ENCODE measurements around the gene OTUD4.
"Not testable (repeated sequence)": the region's sequence is repeated elsewhere in the genome, so short reads cannot be mapped to it uniquely, and the experiment has no call there.

OTUD4 gene

GRCh38 chr4:145180298-145181090 lies at the start of gene OTUD4:
TSS of gene OTUD4 (minus strand) at chr4:145180589. CDS start at chr4:145179973, 616 bp downstream.
- DNase-seq (ENCODE audit: low read depth in 2 of 2) = peak; percentile 88 to 89

GRCh38 chr4:145223228-145223627 lies 42.8 kb upstream of the OTUD4 start:
- not testable (repeated sequence) for DNase-seq (ENCODE audit: low read depth in 2 of 2)

GRCh38 chr4:145221529-145221928 lies 41.1 kb upstream of the OTUD4 start:
- DNase-seq (ENCODE audit: low read depth in 2 of 2) = not testable (repeated sequence)

GRCh38 chr4:145219090-145219489 lies 38.7 kb upstream of the OTUD4 start:
- no peak for DNase-seq (ENCODE audit: low read depth in 2 of 2)

- DNase-seq (ENCODE audit: low read depth in 2 of 2) = no peak
Measured at GRCh38 chr4:145218251-145218650, 37.9 kb upstream of the OTUD4 start.

GRCh38 chr4:145217349-145217748 lies 37.0 kb upstream of the OTUD4 start:
- no peak for DNase-seq (ENCODE audit: low read depth in 2 of 2)

- no peak for DNase-seq (ENCODE audit: low read depth in 2 of 2)
Measured at GRCh38 chr4:145216535-145216934, 36.1 kb upstream of the OTUD4 start.

- DNase-seq (ENCODE audit: low read depth in 2 of 2) = no peak
Measured at GRCh38 chr4:145213245-145213644, 32.9 kb upstream of the OTUD4 start.

- DNase-seq (ENCODE audit: low read depth in 2 of 2) = no peak
Measured at GRCh38 chr4:145207934-145208333, 27.5 kb upstream of the OTUD4 start.

- no peak for DNase-seq (ENCODE audit: low read depth in 2 of 2)
Measured at GRCh38 chr4:145203410-145203809, 23.0 kb upstream of the OTUD4 start.

GRCh38 chr4:145200366-145200765 lies 20.0 kb upstream of the OTUD4 start:
- DNase-seq (ENCODE audit: low read depth in 2 of 2) = no peak

- no peak for DNase-seq (ENCODE audit: low read depth in 2 of 2)
Measured at GRCh38 chr4:145199051-145199716, 18.8 kb upstream of the OTUD4 start.

GRCh38 chr4:145196747-145197146 lies 16.4 kb upstream of the OTUD4 start:
- no peak for DNase-seq (ENCODE audit: low read depth in 2 of 2)

GRCh38 chr4:145195167-145195952 lies 15.0 kb upstream of the OTUD4 start:
- no peak for DNase-seq (ENCODE audit: low read depth in 2 of 2)

GRCh38 chr4:145189981-145190380 lies 9.6 kb upstream of the OTUD4 start:
- no peak for DNase-seq (ENCODE audit: low read depth in 2 of 2)

GRCh38 chr4:145186729-145187128 lies 6.3 kb upstream of the OTUD4 start:
- DNase-seq (ENCODE audit: low read depth in 2 of 2) = no peak

- DNase-seq (ENCODE audit: low read depth in 2 of 2) = no peak
Measured at GRCh38 chr4:145183581-145183980, 3.2 kb upstream of the OTUD4 start.

- no peak for DNase-seq (ENCODE audit: low read depth in 2 of 2)
Measured at GRCh38 chr4:145183023-145183422, 2.6 kb upstream of the OTUD4 start.

- no peak for DNase-seq (ENCODE audit: low read depth in 2 of 2)
Measured at GRCh38 chr4:145182222-145182621, 1.8 kb upstream of the OTUD4 start.

- no peak for DNase-seq (ENCODE audit: low read depth in 2 of 2)
Measured at GRCh38 chr4:145181091-145181501, 707 bp upstream of the OTUD4 start.

GRCh38 chr4:145179861-145180297 lies 510 bp downstream of the OTUD4 start:
- DNase-seq (ENCODE audit: low read depth in 2 of 2) = not testable (repeated sequence)

- DNase-seq (ENCODE audit: low read depth in 2 of 2) = peak; percentile 62 to 63
Measured at GRCh38 chr4:145179281-145179860, 1.0 kb downstream of the OTUD4 start.

Data from activated CD4-positive, alpha-beta T cell treated with anti-CD3 and anti-CD28 coated beads for 24 hours (primary cell).